Dedifferentiated amniotic fluid mesenchymal stem cell (primary cell): ENCODE results near the gene ANAPC10.
"Not testable (repeated sequence)": the region's sequence is repeated elsewhere in the genome, so short reads cannot be mapped to it uniquely, and the experiment has no call there.

Experiments
- DNase-seq: peaks from one replicate; pipeline ENCODE4 v3.0.0-alpha.2; 2016; ENCODE audit errors: extremely low spot score

The ANAPC10 gene

GRCh38 chr4:145003675-145004074 is 94.3 kb downstream of the ANAPC10 start:
- DNase-seq: no peak

GRCh38 chr4:145001635-145002034 is 96.4 kb downstream of the ANAPC10 start:
- no peak for DNase-seq

GRCh38 chr4:145000656-145001055 is 97.3 kb downstream of the ANAPC10 start:
- not testable (repeated sequence) for DNase-seq

GRCh38 chr4:144989306-144989705 is 108.7 kb downstream of the ANAPC10 start:
- no peak for DNase-seq

GRCh38 chr4:144985531-144985930 is 112.5 kb downstream of the ANAPC10 start:
- DNase-seq: no peak

GRCh38 chr4:144985014-144985413 is 113.0 kb downstream of the ANAPC10 start:
- DNase-seq: no peak

GRCh38 chr4:144984241-144984640 is 113.8 kb downstream of the ANAPC10 start:
- no peak for DNase-seq

GRCh38 chr4:144975718-144976117 is 122.3 kb downstream of the ANAPC10 start:
- DNase-seq: no peak

- no peak for DNase-seq
Measured at GRCh38 chr4:144970597-144970996, 127.4 kb downstream of the ANAPC10 start.

GRCh38 chr4:144969821-144970220 is 128.2 kb downstream of the ANAPC10 start:
- DNase-seq: no peak

GRCh38 chr4:144968606-144969005 is 129.4 kb downstream of the ANAPC10 start:
- no peak for DNase-seq

- DNase-seq: no peak
Measured at GRCh38 chr4:144967161-144967560, 130.8 kb downstream of the ANAPC10 start.

- no peak for DNase-seq
Measured at GRCh38 chr4:144962300-144962699, 135.7 kb downstream of the ANAPC10 start.

- DNase-seq: no peak
Measured at GRCh38 chr4:144955104-144955503, 142.9 kb downstream of the ANAPC10 start.

GRCh38 chr4:144954230-144954629 is 143.8 kb downstream of the ANAPC10 start:
- no peak for DNase-seq

- DNase-seq: no peak
Measured at GRCh38 chr4:144948421-144948820, 149.6 kb downstream of the ANAPC10 start.

- no peak for DNase-seq
Measured at GRCh38 chr4:144948009-144948408, 150.0 kb downstream of the ANAPC10 start.
